Stomach (tissue), 4 donors: ENCODE data around the gene SLITRK3.

ENCODE experiments used
- CTCF ChIP-seq, 7 experiments: fragments of 450-650 bp in 4 of 7; fragments of 200-600 bp in 3 of 7; sonication (generic) in 3 of 7; IDR thresholded peaks; one replicate each; pipeline ENCODE4 v1.5.1; 2016 to 2019; ENCODE audit warnings: antibody characterized with exemption in 7 of 7, control low read depth in 2 of 7, mild to moderate bottlenecking in 1 of 7
- POLR2A ChIP-seq, 4 donors: fragments of 450-650 bp; IDR thresholded peaks; one replicate each; pipeline ENCODE4 v1.6.1; 2016; ENCODE audit warnings: antibody characterized with exemption in 4 of 4, control low read depth in 2 of 4, mild to moderate bottlenecking in 1 of 4, moderate library complexity in 1 of 4
- POLR2AphosphoS5 ChIP-seq, 3 donors: sonication (generic); formaldehyde crosslinking; IDR thresholded peaks; one replicate each; pipeline ENCODE4 v1.6.1; 2016; ENCODE audit warnings: antibody characterized with exemption in 3 of 3

GRCh38 chr3:165169368-165169767 is 26.8 kb downstream of the SLITRK3 start:
- TF ChIP-seq CTCF (IDR thresholded peaks at IDR 0.05) = no peak
- no peak for TF ChIP-seq POLR2A (IDR thresholded peaks at IDR 0.05)
- TF ChIP-seq POLR2AphosphoS5 (IDR thresholded peaks at IDR 0.05) = no peak
